ENCODE results near the gene IFIH1. TPM values are rescaled to one million over a fixed set of nuclear protein-coding genes. Genes with fewer than 3 reads are reported as not detected.

IFIH1 gene
- total and polyA plus RNA-seq, 2 of the 8 experiments (the other 6 are each of a cell fraction or from before 2014, with no cell fraction given) = 0.32 to 2.0 TPM

DNA sequence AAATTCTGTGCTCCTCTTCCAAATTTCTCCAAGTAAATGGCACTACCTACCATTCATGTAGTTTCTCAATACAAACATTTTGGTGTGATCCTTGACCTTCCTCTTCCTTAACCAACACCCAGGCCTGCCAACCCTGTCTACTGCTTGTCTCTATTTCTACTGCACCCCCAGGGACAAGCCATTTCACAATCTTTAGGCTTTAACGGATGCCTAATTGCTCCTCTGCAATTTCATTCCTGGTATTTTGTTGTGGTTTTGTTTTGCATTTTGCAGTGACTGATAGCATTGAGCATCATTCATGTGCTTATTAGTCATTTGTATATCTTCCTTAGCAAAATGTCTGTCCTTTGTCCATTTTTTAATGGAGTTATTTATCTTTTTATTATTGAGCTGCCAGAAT, 85.3 kb downstream of the IFIH1 start (continued):
- TF ChIP-seq SP2 (IDR thresholded peaks at IDR 0.05; ENCODE audit: low read length) (no peak), EGR1 (IDR thresholded peaks at IDR 0.05; ENCODE audit: borderline replicate concordance, low read depth, low read length) (no peak)

All from H1 (cell line).